Neuronal stem cell (in vitro differentiated cells): ENCODE results near the gene OOEP.
"Not testable (repeated sequence)": the region's sequence is repeated elsewhere in the genome, so short reads cannot be mapped to it uniquely, and the experiment has no call there.

Experiments used
- DNase-seq: peaks from one replicate; pipeline ENCODE4 v3.0.0-alpha.2; 2013; ENCODE audit warnings: low spot score
- H2AFZ ChIP-seq: one replicate; pipeline ENCODE4 v1.6.1; 2013; ENCODE audit warnings: mild to moderate bottlenecking, low read length, inconsistent platforms
- H2AK5ac ChIP-seq: 2 replicates; pipeline ENCODE4 v1.6.1; 2013; ENCODE audit warnings: low read depth, mild to moderate bottlenecking, inconsistent platforms, low read length, moderate library complexity, mixed read lengths
- H2BK120ac ChIP-seq: 2 replicates; pipeline ENCODE4 v1.6.1; 2013; ENCODE audit warnings: low read depth, mild to moderate bottlenecking, inconsistent platforms, low read length, moderate library complexity, mixed read lengths
- H2BK12ac ChIP-seq: one replicate; pipeline ENCODE4 v1.6.1; 2013; ENCODE audit warnings: low read length, inconsistent platforms
- H2BK15ac ChIP-seq: 2 replicates; pipeline ENCODE4 v1.6.1; 2013; ENCODE audit warnings: mild to moderate bottlenecking, low read length, inconsistent platforms, mixed read lengths
- H2BK5ac ChIP-seq: one replicate; pipeline ENCODE4 v1.6.1; 2013; ENCODE audit warnings: inconsistent platforms, mild to moderate bottlenecking, low read length, moderate library complexity
- H3K14ac ChIP-seq: one replicate; pipeline ENCODE4 v1.6.1; 2013; ENCODE audit warnings: low read length, inconsistent platforms
- H3K18ac ChIP-seq: 2 replicates; pipeline ENCODE4 v1.6.1; 2013; ENCODE audit warnings: low read length, inconsistent platforms
- H3K23ac ChIP-seq: 2 replicates; pipeline ENCODE4 v1.6.1; 2013; ENCODE audit warnings: low read depth, mild to moderate bottlenecking, mixed read lengths, low read length, inconsistent platforms; ENCODE audit not compliant: poor library complexity
- H3K27ac ChIP-seq: replicated peaks from 3 replicates; pipeline ENCODE4 v1.5.1; 2013; ENCODE audit warnings: low read length, inconsistent platforms
- H3K27me3 ChIP-seq, 3 experiments: 2 replicates each; pipeline ENCODE4 v1.6.1; 2013; ENCODE audit warnings: low read length in 3 of 3, mild to moderate bottlenecking in 2 of 3, inconsistent platforms in 1 of 3, low read depth in 1 of 3, mixed read lengths in 1 of 3, moderate library complexity in 1 of 3; ENCODE audit not compliant: control insufficient read depth in 3 of 3, insufficient read depth in 3 of 3
- H3K36me3 ChIP-seq, 2 donors: replicated peaks in 1 of 2; 2 replicates each; pipeline ENCODE4 v1.6.1; 2013; ENCODE audit warnings: low read length in 2 of 2; ENCODE audit not compliant: control insufficient read depth in 2 of 2, insufficient read depth in 2 of 2
- H3K4ac ChIP-seq: 2 replicates; pipeline ENCODE4 v1.6.1; 2013; ENCODE audit warnings: inconsistent platforms, mild to moderate bottlenecking, low read length, moderate library complexity
- H3K4me1 ChIP-seq, 2 donors: 1 replicate in 1 of 2; 2 replicates in 1 of 2; pipeline ENCODE4 v1.6.1; 2013; ENCODE audit warnings: low read length in 2 of 2, low read depth in 1 of 2; ENCODE audit not compliant: control insufficient read depth in 2 of 2, insufficient read depth in 1 of 2
- H3K4me2 ChIP-seq: one replicate; pipeline ENCODE4 v1.6.1; 2013; ENCODE audit warnings: mild to moderate bottlenecking, low read length, inconsistent platforms; ENCODE audit not compliant: insufficient read depth, poor library complexity, severe bottlenecking
- H3K4me3 ChIP-seq, 2 donors: 2 replicates each; pipeline ENCODE4 v1.5.1; 2013; ENCODE audit warnings: low read length in 2 of 2, mild to moderate bottlenecking in 2 of 2, inconsistent platforms in 1 of 2, moderate library complexity in 1 of 2
- H3K79me1 ChIP-seq: one replicate; pipeline ENCODE4 v1.6.1; 2013; ENCODE audit warnings: low read depth, mild to moderate bottlenecking, inconsistent platforms, low read length, moderate library complexity
- H3K9ac ChIP-seq: one replicate; pipeline ENCODE4 v1.6.1; 2013; ENCODE audit warnings: mild to moderate bottlenecking, low read depth, low read length, inconsistent platforms; ENCODE audit not compliant: poor library complexity
- H3K9me3 ChIP-seq, 2 donors: replicated peaks in 1 of 2; 2 replicates each; pipeline versions ENCODE3 to v1.6.1; 2013; ENCODE audit warnings: low read length in 2 of 2, mild to moderate bottlenecking in 2 of 2, inconsistent platforms in 1 of 2, low read depth in 1 of 2, mixed read lengths in 1 of 2, moderate library complexity in 1 of 2; ENCODE audit not compliant: control insufficient read depth in 2 of 2, insufficient read depth in 1 of 2
- H4K8ac ChIP-seq: one replicate; pipeline ENCODE4 v1.6.1; 2013; ENCODE audit warnings: low read depth, mild to moderate bottlenecking, inconsistent platforms, low read length, moderate library complexity
- H4K91ac ChIP-seq: one replicate; pipeline ENCODE4 v1.6.1; 2013; ENCODE audit warnings: low read length, low read depth, mild to moderate bottlenecking, inconsistent platforms; ENCODE audit not compliant: poor library complexity
- WGBS, 2 donors: extraction: QIAGEN DNeasy Blood & Tissue Kit; methylation state at CpG; one replicate each; pipeline ENCODE4 v1.1.7; 2013; ENCODE audit warnings: missing lambda C conversion rate in 2 of 2, mixed read lengths in 1 of 2; ENCODE audit not compliant: insufficient read length in 2 of 2, insufficient replicate concordance in 1 of 2; ENCODE audit errors: extremely low coverage in 2 of 2; 5-methylcytosine and 5-hydroxymethylcytosine counted together

The OOEP gene

GRCh38 chr6:73388433-73388799, 18.7 kb upstream of the OOEP start:
- peak overlapping the region; percentile 93 for H2AFZ ChIP-seq
- no peak overlapping the region for H3K4ac ChIP-seq
- no peak overlapping the region for H3K9ac ChIP-seq
- no peaks in the 10 kb centered on the region for H3K36me3 ChIP-seq
- no peak overlapping the region for H3K23ac ChIP-seq
- H3K18ac ChIP-seq, result no peak overlapping the region
- H3K27me3 ChIP-seq, result peaks cover 0 to 17% (median 0%) of the 10 kb centered on the region in 3 experiments
- H3K79me1 ChIP-seq, result no peaks in the 10 kb centered on the region
- no peak for DNase-seq
- H3K14ac ChIP-seq, result no peak overlapping the region
- WGBS, 2 donors, result no CpG with 5 or more reads among the region's 4 CpGs
- H3K27ac ChIP-seq, result no peak overlapping the region
- H3K4me1 ChIP-seq, result peaks cover 0 to 4% of the 10 kb centered on the region in 2 donors
- no peak overlapping the region for H2BK5ac ChIP-seq
- H3K4me2 ChIP-seq, result peak overlapping the region; percentile 60
- H4K8ac ChIP-seq, result no peak overlapping the region
- H3K4me3 ChIP-seq, result peak overlapping the region; percentile 37 to 77
- no peak overlapping the region for H2BK12ac ChIP-seq
- no peak overlapping the region for H2AK5ac ChIP-seq
- H2BK15ac ChIP-seq, result no peak overlapping the region
- no peaks in the 10 kb centered on the region for H3K9me3 ChIP-seq
- H4K91ac ChIP-seq, result no peak overlapping the region
- H2BK120ac ChIP-seq, result no peak overlapping the region

GRCh38 chr6:73382462-73383113, 12.9 kb upstream of the OOEP start:
- H2AFZ ChIP-seq, result no peak overlapping the region
- no peaks in the 10 kb centered on the region for H3K36me3 ChIP-seq
- peaks cover 0 to under 1% (median 0%) of the 10 kb centered on the region in 3 experiments for H3K27me3 ChIP-seq
- DNase-seq, result no peak
- H3K4me3 ChIP-seq, result no peak overlapping the region
- no CpG with 5 or more reads among the region's 6 CpGs for WGBS, 2 donors
- H3K27ac ChIP-seq, result no peak overlapping the region
- H4K91ac ChIP-seq, result no peak overlapping the region
- H3K79me1 ChIP-seq, result no peaks in the 10 kb centered on the region
- H3K4me2 ChIP-seq, result no peak overlapping the region
- no peak overlapping the region for H3K23ac ChIP-seq
- H2BK5ac ChIP-seq, result no peak overlapping the region
- H3K9ac ChIP-seq, result no peak overlapping the region
- no peak overlapping the region for H2BK120ac ChIP-seq
- H3K4ac ChIP-seq, result no peak overlapping the region
- H2AK5ac ChIP-seq, result no peak overlapping the region
- no peaks in the 10 kb centered on the region for H3K9me3 ChIP-seq
- H3K4me1 ChIP-seq, result no peaks in the 10 kb centered on the region
- no peak overlapping the region for H3K14ac ChIP-seq
- H4K8ac ChIP-seq, result no peak overlapping the region
- no peak overlapping the region for H2BK15ac ChIP-seq
- H3K18ac ChIP-seq, result no peak overlapping the region
- no peak overlapping the region for H2BK12ac ChIP-seq

- not testable (repeated sequence) for H3K27me3 ChIP-seq, H3K4ac ChIP-seq, H2BK12ac ChIP-seq, H2AK5ac ChIP-seq, H3K9me3 ChIP-seq, H3K9ac ChIP-seq, H3K4me3 ChIP-seq, H3K79me1 ChIP-seq, H3K4me2 ChIP-seq, H3K14ac ChIP-seq, H2BK5ac ChIP-seq, H2AFZ ChIP-seq, H3K4me1 ChIP-seq, H4K91ac ChIP-seq, H3K18ac ChIP-seq, H3K27ac ChIP-seq, H2BK120ac ChIP-seq, H3K36me3 ChIP-seq, H2BK15ac ChIP-seq, DNase-seq, H3K23ac ChIP-seq, H4K8ac ChIP-seq
- WGBS, 2 donors, result no CpG with 5 or more reads among the region's 10 CpGs
Observed at GRCh38 chr6:73381531-73381930, 11.8 kb upstream of the OOEP start.

- DNase-seq, result no peak
- H3K27me3 ChIP-seq, result no peaks in the 10 kb centered on the region
- H2BK15ac ChIP-seq, result no peak overlapping the region
- H3K23ac ChIP-seq, result no peak overlapping the region
- H3K79me1 ChIP-seq, result no peaks in the 10 kb centered on the region
- no peak overlapping the region for H2BK120ac ChIP-seq
- H2BK5ac ChIP-seq, result no peak overlapping the region
- H2BK12ac ChIP-seq, result no peak overlapping the region
- H3K9me3 ChIP-seq, result peaks cover 0 to 2% of the 10 kb centered on the region in 2 donors
- no peak overlapping the region for H3K27ac ChIP-seq
- no peak overlapping the region for H4K91ac ChIP-seq
- no CpG with 5 or more reads among the region's 3 CpGs for WGBS, 2 donors
- H3K4me3 ChIP-seq, result no peak overlapping the region
- no peak overlapping the region for H2AK5ac ChIP-seq
- no peak overlapping the region for H3K18ac ChIP-seq
- H2AFZ ChIP-seq, result no peak overlapping the region
- H3K14ac ChIP-seq, result no peak overlapping the region
- no peak overlapping the region for H3K4ac ChIP-seq
- no peak overlapping the region for H3K4me2 ChIP-seq
- H3K9ac ChIP-seq, result no peak overlapping the region
- no peak overlapping the region for H4K8ac ChIP-seq
- H3K36me3 ChIP-seq, result no peaks in the 10 kb centered on the region
- H3K4me1 ChIP-seq, result no peaks in the 10 kb centered on the region
Observed at GRCh38 chr6:73377225-73377624, 7.5 kb upstream of the OOEP start.
